DMS 273 (cell line): Measurements from ENCODE around the gene AFF3.

ENCODE experiments used
- DNase-seq: peaks from one replicate; lab custom pipeline; 2025; ENCODE audit not compliant: unreplicated experiment; lab: John Stamatoyannopoulos, UW

The AFF3 gene

GRCh38 chr2:99651930-99652670 lies 490.3 kb downstream of the AFF3 start:
- DNase-seq = no peak

- no peak for DNase-seq
Observed at GRCh38 chr2:99648906-99649789, 493.2 kb downstream of the AFF3 start.

DNA sequence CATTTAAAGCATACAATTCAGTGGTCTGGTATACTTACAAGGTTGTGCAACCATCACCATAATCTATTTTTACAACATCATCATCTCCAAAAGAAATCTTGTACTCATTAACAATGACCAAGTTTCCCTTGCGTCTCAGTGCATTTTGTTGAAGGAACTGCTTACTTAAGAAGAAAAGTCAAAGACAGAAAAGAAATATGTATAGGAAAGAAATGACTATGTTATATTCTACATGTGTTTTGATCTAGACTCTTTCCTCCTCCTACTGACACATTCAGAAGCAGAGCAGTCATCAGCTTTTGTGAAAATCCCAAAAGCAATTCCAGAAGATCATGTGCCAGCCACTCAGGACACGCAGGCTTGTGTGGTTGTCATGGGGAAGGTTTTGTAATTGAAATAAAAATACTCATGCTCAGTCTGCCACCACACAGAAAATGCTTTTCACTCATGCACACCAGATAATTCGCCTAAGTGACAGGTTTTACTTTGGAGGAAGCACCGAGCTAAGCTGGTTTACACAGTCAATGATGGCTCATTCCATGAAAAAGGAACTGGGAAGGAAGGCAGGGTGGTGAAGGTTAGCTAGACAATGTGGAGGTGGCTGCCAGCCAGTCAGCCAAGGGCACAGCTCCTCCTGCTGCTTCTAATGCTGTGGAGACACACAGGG lies 494.1 kb downstream of the AFF3 start:
- DNase-seq = peak; percentile 9

- no peak for DNase-seq
Observed at GRCh38 chr2:99645960-99646359, 496.4 kb downstream of the AFF3 start.

GRCh38 chr2:99644419-99644787 lies 498.0 kb downstream of the AFF3 start:
- DNase-seq = peak; percentile 80

DNA sequence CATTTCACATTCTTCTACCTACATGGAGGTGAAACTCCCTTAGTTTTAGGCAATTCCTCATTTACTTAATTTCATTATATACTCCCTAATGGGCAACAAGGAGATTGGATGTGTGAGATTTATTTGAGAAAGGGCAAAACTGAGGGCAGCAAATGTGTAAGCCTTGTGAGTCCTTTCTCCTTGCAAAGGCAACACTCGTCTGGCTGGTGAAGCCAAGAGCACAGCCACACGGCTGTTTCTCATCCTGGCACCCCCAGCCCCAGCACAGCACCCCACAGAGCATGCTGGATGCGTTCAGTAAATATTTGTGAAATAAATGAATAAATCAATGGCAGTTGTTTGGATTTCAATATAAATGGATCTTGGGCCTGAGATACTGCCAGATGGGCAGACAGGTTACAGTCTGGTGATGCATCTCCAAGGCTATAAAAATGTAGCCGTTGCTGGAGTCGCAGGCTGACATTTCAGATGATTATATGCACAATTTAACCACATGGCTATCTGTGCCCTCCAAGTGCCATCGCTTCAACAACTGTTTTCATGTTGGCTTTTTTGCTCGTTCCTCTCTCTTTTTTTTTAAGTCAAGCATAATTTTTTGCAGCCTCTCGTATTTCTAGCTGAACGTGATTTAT lies 498.5 kb downstream of the AFF3 start:
- peak; percentile 65 for DNase-seq

DNA sequence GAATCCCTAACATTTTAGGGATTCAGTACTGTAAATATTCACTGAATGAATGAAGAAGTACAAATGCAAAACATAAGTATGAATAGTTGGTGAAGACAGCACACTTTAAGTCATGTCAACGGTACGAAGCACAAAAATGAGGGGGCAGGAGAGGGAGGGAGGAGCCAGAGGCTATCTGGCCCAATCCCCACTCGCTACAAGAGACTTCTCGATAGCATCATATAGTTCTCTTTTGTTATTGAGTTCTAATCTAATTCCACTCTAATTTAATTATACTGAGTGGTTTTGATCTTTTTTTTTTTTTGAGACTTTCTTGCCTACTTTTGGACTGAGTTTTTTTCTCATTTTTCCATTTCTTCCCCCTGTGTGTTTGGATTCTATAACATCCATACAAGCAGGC lies 500.4 kb downstream of the AFF3 start:
- DNase-seq = no peak

- DNase-seq = peak; percentile 48
Observed at GRCh38 chr2:99640635-99641151, 501.7 kb downstream of the AFF3 start.

GRCh38 chr2:99638791-99639190 lies 503.6 kb downstream of the AFF3 start:
- DNase-seq = no peak

DNA sequence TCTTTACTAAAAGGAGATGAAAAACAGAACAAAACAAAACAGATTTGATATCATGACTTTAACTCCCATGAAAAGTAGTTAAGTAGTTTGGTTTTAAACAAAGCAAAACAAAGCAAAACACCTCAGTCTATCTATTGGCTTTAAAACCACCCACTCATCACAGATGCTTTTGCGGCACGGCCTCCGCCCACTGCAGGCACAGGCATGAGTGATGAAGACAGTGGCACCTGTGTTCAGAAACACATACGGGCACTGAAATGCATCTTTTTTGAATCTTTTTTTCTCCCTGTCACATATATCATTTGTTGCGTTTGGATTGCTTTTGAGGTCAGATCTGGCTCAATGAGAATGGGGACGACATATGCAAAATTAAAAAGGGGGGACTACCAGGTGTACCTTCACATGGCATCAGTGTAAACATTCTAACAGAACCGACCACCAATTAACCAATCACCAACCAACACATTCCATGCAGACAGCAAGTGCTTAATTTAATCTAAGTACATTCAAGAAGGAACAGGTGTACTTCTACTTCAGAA lies 505.2 kb downstream of the AFF3 start:
- no peak for DNase-seq

DNA sequence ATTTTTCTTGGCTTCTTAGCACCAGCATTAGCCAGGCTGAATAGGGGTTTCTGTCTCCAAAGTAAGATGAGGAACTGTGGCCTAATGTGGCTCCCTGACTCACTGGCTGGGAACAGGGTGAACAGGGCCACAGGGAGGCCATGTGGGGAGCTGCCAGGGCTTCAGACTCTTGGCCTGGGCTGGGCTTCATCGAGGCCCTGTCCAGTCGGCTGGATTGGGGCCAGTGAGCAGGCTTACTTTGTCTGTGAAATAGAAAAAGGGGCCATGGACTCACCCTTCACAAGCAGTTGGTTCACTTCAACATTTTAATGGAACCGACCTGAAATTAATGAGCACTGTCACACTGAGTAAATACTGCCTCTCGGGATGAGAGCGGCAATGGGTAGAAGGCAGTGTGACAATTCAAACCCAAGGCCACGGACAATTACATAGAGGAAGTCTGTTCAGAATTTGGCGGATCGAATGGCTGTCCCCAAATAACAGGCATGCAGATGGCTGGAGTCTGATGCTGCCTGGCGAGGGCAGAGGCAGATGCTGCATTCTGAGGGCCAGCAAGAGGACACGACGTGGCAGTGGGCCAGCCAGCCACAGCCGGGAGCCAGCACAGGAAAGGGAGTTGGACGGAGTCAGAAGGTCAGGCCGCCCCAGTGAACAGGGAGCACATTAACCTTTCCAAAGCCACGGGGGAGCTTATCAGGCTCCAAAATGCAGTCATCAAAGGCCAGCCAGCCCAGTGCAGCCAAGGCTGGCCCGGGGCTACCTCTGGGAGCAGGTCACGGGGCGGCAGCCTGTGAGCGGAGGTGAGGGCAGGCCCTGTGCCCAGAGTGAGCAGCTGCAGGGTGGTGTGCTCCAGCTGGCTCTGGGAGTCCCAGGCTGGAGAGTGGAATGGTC lies 506.0 kb downstream of the AFF3 start:
- DNase-seq = peak; percentile 90

DNA sequence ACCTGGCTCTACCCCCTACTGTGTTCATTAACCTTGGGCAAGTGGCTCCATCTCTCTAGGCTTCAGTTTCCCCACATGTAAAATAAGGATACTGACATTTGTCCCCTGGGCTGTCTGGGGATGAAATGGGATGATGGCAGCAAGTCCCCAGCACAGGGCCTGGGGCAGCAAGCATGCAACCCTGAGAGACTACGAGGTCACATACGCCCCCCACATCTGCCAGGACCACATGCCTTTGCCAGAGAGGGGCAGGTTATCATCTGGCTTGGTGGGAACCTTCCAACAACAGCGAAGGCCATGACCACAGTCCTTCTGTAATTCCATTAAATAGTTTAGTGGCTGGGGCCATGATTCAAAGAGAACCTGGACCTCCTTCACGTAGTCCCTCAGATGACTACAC lies 506.7 kb downstream of the AFF3 start:
- DNase-seq = peak; percentile 11

GRCh38 chr2:99634234-99634633 lies 508.2 kb downstream of the AFF3 start:
- DNase-seq = no peak

- DNase-seq = no peak
Observed at GRCh38 chr2:99631700-99632099, 510.7 kb downstream of the AFF3 start.

DNA sequence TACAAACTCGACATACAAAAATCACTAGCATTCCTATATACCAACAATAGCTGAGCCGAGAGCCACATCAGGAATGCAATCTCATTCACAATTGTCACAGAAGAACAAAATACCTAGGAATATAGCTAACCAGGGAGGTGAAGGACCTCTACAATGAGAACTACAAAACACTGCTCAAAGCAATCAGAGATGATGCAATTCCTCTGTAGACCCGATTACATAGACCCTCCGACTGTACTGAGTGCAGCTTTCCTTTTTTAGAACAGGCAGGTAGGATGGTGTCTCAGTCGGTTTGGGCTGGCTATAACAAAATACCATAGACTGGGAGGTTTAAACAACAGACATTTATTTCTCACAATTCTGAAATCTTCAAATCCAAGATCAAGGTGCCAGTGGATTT lies 513.1 kb downstream of the AFF3 start:
- no peak for DNase-seq

- no peak for DNase-seq
Observed at GRCh38 chr2:99626158-99626557, 516.2 kb downstream of the AFF3 start.

DNA sequence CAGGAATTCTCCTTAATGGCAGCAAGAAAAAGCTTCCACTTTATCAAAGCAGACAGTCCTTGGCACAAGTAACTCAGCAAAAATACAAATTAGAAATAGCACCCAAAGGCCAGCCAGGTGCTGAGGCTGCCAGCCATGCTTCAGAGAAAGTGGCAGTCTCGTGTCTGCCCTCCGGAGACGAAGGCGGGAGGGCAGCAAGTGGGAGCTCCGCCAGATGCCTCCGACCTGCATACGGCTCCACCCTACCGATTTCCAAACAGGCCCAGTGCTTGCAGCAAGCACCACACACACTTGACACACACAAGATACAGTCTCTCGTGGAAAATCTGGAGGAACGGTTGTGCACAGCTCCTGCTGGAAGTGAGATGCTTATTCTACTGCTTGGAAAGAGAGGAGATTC lies 517.7 kb downstream of the AFF3 start:
- DNase-seq = peak; percentile 54

GRCh38 chr2:99623613-99624012 lies 518.8 kb downstream of the AFF3 start:
- DNase-seq = peak; percentile 66

- DNase-seq = no peak
Observed at GRCh38 chr2:99623035-99623434, 519.4 kb downstream of the AFF3 start.

DNA sequence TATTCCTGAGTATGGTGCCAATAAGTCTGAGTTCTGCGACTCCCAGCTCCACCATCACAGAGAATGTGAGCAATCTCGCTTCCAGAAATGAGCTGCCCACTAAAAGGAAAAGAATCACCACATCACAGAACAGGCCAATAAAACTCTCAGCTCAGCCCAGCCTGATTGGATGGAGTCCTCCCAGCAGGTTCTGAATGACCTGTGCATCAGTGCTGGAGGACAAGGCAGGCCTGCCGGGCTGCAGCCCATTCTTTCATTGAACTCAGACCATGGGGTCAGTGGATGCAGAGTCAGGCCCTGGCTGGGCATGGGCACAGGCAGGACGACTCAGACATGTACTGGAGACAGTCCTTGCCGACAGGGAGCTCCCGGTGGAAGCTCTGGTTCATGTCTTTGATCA lies 519.9 kb downstream of the AFF3 start:
- no peak for DNase-seq
